ENCODE results near the gene SAP30L.

- TF ChIP-seq EZH2 (IDR thresholded peaks at IDR 0.05; ENCODE audit: low read depth) (no peak), CTCF (conservative IDR thresholded peaks at IDR 0.05) (no peak)
Measured at GRCh38 chr5:154440540-154440939, 5.3 kb upstream of the SAP30L start.

All from PC-9 (cell line).